DMS114 treated with DMSO at 0.1 percent for 48 hours (cell line): ENCODE results near the gene CCDC73.
"Not testable (repeated sequence)": the region's sequence is repeated elsewhere in the genome, so short reads cannot be mapped to it uniquely, and the experiment has no call there.

Experiments
- DNase-seq: peaks from one replicate; lab custom pipeline; 2025; ENCODE audit not compliant: unreplicated experiment; lab: John Stamatoyannopoulos, UW

The CCDC73 gene

DNA sequence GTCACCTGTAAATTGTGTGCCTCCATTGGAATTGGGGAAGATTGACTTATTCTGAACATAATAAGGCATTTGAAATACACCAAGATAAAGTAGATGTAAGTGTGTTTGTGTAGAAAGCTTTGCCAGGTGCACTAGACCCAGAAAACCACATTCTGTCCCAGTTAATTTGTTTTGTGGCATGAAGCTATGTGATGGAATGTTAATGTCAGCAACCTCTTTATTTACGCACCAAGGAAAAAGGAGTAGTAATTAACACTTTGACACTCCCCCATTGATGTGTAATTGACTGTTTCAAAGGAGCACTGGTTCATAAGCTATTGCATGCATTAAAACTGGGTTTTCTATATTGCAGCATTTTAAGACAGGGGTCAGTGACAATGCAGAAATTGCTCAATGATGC is 196.5 kb downstream of the CCDC73 start:
- DNase-seq = no peak

DNA sequence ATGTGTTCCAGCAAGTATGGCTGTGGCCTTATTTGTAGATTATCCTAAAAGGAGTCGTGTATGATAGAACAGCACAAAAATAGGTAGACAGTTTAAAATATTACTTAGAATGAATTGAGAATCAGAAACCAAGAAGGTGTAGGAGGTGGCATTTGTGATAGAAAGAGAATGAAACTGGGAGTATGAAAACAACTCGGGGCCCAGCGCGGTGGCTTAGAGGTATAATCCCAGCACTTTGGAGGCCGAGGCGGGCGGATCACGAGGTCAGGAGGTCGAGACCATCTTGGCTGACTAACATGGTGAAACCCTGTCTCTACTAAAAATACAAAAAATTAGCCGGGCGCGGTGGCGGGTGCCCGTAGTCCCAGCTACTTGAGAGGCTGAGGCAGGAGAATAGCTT is 198.3 kb downstream of the CCDC73 start:
- not testable (repeated sequence) for DNase-seq

DNA sequence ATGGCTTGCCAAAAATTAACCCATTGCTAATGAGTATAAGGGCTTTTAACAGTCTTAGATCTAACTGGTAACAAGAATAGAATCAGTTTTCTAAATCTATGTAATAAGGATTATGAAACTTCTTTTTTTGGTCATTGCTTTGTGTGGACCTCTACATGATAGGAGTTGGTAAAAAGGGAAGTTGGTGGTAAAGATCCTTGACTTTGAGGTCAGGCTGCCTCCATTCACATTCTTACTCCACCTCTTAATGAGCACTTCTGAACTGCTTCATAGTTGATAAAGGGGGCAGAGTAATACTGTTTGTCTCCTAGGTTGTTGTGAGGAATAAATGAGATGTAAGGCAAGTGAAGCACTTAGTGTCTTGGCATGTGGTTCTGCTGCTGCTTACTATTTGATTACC is 200.2 kb downstream of the CCDC73 start:
- no peak for DNase-seq

GRCh38 chr11:32586576-32587190 is 207.8 kb downstream of the CCDC73 start:
- DNase-seq = peak; percentile 14

- no peak for DNase-seq
Observed at GRCh38 chr11:32584921-32585320, 209.5 kb downstream of the CCDC73 start.

GRCh38 chr11:32583459-32584271 is 210.8 kb downstream of the CCDC73 start, which contains the start of gene EIF3M:
TSS of gene EIF3M (plus strand) at chr11:32583831. CDS start at chr11:32583888, 57 bp downstream.
- peak; percentile 75 for DNase-seq

DNA sequence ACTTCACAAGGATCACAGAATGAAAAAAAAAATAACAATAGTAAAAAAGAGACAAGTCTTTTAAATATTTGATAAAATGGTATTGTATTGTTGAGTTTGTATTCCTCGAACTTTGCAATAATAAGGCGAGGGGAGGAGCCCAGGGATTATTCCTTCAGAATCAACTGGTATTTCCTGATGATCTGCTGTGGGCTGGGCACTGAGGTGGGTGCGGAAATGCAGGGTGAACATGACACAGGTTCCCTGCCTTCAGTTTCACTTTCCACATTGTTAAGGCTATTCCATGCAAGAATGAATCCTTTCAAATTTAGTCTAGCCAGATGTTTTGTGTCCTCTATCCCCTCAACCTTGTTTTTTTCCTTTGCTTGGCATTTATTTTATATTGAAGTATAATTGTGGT is 212.9 kb downstream of the CCDC73 start:
- no peak for DNase-seq

GRCh38 chr11:32580967-32581366 is 213.5 kb downstream of the CCDC73 start:
- DNase-seq = no peak

DNA sequence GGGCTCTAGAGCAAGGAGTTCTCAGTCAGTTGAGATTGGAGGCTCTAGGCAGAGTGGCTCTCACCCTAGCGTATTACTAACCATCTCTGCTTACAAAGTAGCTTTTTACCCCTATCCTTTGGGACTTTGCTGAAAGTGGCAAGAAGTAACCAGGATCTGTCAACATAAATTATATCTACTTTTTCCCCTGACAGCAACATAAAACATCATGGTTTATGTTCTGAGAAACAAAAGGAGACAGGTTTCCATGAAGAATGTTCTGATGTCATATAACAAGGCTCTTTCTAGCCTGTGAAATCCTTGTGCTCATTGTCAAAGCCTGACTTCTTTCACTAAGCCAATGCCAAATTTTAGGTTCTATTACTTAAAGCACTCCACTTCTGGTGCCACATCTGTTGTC is 218.0 kb downstream of the CCDC73 start:
- DNase-seq = no peak

DNA sequence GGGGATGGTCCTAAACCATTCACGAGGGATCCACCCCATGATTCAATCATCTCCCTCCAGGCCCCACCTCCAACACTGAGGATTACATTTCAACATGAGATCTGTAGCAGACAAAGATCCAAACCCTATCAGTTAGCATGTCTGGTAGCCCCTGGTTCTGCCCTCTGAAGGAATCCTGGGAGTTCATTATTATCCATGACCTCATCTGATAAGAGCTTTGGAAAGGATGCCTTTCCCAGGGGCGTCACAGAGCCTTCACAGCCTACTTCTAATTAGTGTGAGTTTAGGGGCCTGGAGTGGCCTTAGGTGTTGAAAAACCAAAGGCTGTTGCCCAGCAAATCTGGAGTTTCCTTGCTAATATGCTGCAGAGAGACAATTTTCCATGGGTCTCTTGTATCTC is 219.4 kb downstream of the CCDC73 start:
- no peak for DNase-seq

- no peak for DNase-seq
Observed at GRCh38 chr11:32574421-32574820, 220.0 kb downstream of the CCDC73 start.

DNA sequence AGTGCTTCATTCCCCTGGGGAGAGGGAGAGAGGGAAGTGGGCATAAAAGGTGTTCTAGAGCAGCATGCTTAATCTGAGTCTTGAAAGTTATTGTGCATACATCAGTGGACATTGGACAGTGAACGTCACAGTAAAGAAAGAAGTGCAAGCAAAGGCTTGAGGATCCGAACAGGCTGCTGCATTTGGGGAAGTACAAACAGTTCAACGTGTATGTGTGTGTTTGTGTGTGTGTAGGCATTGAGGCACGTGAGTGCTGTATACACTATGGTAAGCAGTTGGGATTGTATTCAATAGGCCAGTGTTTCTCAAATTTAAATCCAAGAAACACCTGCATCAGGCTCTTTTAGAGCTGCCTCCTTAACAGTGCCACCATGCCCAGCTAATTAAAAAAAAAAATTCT is 221.2 kb downstream of the CCDC73 start:
- no peak for DNase-seq

DNA sequence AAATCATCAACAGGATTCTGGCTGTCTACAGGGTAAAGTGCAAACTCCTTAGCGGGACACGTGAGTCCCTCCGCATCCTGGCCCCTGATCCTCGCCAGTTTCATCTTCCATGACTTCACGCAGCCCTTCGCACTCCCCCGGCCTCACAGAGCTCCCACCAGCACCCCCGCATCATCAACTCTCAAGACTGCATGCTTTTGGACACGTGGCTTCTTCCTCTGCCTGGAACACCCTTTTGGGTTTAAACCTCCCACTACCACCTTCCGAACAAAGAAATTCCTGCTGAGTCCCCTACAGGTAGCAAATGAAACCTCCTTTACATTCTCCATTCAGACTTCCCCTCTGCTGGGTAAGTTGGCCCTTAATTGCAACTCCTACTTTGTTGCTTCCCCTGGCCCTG is 223.4 kb downstream of the CCDC73 start:
- DNase-seq = no peak

DNA sequence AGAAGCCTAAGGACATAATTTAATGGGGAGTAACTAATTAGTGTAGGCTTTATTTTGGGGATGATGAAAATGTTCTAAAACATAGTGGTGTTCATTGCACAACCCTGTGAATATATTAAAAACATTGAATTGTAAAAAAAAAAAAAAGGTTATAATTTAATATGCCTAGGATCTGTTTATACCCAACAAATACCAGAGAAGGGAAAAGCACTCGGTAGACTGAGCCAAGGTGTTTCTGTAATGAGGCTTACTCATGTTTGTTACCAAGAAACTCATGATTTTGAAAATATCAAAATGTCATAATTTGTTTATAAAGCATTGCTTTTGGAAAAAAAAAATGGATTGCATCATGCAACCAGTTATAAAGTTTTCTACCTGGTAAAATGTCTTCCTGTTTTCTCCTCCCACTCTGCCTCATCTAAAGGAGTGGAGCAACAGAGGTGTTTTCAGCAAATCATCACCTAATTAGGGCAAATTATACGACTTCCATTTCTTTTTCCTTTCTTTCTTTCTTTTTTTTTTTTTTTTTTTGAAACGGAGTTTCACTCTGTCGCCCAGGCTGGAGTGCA is 225.1 kb downstream of the CCDC73 start:
- no peak for DNase-seq

GRCh38 chr11:32567154-32567553 is 227.3 kb downstream of the CCDC73 start:
- no peak for DNase-seq

DNA sequence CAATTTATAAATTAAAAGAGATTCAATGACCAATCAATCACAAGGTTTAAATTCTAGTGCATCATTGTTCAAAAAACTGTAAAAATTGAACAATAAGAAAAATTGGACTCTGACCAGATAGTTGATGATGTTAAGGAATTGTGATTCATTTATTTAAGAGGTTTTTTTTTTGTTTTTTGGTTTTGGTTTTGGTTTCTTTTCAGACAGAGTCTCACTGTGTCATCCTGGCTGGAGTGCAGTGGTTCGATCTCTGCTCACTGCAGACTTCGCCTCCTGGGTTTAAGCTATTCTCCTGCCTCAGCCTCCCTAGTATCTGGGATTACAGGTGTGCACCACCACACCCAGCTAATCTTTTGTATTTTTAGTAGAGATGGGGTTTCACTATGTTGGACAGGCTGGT is 227.9 kb downstream of the CCDC73 start:
- no peak for DNase-seq

DNA sequence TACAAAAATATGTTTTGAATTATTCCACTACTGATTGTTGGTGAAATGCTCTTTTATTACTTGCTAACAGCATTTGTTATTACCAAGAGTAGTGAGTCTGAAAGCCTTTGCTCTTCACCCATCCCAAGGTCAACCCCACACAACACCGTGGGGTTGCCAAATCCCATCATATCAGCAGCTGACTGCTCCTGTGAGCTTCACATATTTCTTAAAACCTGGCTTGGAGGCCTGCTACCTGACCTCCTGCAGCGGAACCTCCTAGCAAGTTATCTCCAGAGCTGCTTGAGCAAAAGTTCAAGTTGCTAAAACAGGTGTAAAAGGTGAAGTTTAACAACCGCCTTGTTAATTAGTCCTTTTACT is 230.9 kb downstream of the CCDC73 start:
- DNase-seq = no peak

DNA sequence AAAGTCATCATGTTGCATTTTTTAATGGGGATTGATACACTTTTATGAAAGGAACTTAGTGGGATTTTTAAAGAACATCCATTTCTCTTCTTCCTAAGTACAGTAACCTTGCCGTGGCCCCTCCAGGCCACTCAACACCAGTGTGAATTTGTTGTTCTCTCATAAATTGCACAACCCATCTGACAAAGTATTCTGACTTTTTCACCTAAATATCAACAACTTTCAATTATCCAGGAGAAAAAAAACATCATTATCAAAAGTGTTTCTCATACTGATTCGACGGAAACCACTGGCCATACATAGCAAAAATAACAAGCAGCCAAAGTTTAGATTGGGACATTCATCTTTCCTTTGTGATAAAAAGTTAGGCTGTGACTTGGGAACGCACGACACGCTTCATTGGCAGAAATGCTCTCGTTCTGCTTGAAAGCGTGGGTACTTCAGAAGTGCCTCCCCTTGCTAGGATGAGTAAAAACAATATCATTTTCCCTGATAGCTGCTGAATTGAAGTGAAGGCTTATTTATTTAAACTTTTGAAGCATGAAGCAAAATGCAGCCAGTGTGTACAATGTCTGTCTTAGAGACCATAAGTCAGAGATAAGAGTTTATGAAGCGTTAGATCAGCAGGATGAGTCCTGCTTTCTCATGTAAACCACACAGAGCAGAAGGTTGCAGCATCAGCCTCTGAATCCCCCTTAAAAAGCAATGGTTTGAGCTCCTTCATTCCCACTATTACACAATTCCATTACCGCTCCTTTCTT is 231.4 kb downstream of the CCDC73 start:
- no peak for DNase-seq

DNA sequence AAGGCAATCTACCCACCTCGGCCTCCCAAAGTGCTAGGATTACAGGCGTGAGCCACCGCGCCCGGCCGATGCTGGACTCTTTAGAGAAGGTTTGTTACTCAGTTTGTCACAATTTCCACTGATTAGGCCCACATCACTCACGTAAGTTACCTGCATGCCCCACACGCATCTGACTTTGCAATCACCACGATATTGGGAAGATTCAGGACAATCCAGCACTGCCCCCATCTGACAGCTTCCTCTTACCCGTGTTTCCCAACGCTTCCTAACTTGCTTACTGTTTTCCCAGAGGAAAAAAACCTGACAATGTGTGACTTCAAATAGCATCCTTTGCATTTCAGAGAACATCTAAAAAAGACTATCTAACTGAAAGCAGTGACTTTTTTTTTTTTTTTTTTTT is 232.6 kb downstream of the CCDC73 start:
- no peak for DNase-seq

GRCh38 chr11:32555895-32556294 is 238.6 kb downstream of the CCDC73 start:
- DNase-seq = no peak

GRCh38 chr11:32555091-32555490 is 239.4 kb downstream of the CCDC73 start:
- DNase-seq = no peak
